ENCODE results near the gene ZNF44.

The ZNF44 gene

DNA sequence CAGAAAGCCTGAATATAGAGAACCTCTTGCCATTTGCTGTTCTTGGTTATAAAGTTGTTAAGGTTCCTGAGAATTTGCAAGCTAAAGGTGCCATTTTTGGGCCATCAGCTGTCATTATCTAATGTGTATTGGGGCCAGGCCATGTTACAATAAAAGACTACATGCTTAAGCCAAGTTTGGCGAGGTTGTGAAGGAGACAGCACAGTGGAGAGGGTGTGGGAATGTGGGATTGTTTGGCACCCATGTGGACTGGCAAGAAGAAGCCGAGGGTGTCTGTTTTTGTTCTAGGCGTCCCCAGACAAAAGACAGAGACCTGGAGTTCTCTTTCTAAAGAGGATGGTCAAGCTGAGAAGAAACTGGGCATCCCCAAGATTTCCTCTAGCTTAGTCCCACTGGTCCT, 64.7 kb downstream of the ZNF44 start:
- no peak for ATAC-seq
- Mint-ChIP-seq H3K36me3 (no peaks in the 10 kb centered on the region), H3K9me3 (peaks cover 27% of the 10 kb centered on the region), H3K4me1 (no peaks in the 10 kb centered on the region), H3K4me3 (no peak overlapping the region), H3K27ac (no peak overlapping the region)
- DNase-seq (ENCODE audit: low spot score in 2 of 2) = no peak

DNA sequence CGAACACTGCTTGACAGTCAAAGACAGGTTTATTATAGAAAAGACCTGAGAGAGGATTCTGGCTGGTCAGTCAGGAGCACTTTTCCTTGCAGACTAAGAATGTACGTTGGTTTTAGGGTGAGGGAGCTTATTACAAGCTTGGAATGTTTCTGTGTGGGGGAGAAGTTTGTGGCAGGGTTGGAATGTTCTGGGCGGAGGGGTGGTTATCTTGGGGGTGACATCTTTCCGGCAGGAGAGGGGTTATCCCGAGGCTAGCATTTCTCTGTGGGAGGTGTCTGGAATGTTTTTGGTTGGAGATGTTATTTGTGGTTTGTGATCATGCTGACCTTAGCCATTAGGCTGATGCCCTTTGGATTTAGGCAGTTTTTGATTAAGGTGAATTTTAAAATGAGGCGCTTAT, 70.0 kb downstream of the ZNF44 start:
- Mint-ChIP-seq H3K36me3 (no peaks in the 10 kb centered on the region), H3K4me1 (no peaks in the 10 kb centered on the region), H3K4me3 (no peak overlapping the region), H3K27ac (no peak overlapping the region), H3K9me3 (peaks cover 4% of the 10 kb centered on the region)
- DNase-seq (ENCODE audit: low spot score in 2 of 2) (no peak), ATAC-seq (no peak)

DNA sequence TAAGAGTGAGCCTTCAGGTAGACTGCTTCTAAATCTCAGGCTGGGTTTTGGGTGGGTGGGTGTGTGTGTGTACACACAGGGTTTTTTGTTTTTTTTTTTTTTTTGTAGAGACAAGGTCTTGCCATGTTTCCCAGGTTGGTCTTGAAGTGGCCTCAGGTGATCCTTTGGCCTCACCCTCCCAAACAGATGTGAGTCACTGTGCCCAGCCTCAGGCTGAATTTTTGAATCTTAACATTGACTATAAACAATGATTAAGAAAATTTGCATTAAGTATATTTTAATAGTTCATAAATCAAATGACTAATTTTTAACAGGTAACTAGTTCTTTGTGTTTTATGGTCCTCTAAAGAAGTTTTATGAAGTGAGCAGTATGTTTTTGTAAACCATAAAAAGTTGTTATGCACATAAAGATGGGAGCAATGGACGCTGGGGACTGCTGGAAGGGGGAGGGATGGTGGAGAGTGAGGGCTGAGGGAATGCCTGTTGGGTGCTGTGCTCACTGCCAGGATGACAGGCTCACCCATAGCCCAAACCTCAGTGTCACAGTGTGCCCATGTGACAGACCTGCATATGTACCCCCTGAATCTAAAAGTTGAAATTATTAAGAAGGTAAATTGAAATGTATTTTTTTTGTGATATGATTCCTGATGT, 71.6 kb downstream of the ZNF44 start:
- DNase-seq (ENCODE audit: low spot score in 2 of 2) (no peak), ATAC-seq (no peak)
- Mint-ChIP-seq H3K27ac (no peak overlapping the region), H3K9me3 (peaks cover 10% of the 10 kb centered on the region), H3K4me1 (no peaks in the 10 kb centered on the region), H3K4me3 (no peak overlapping the region), H3K36me3 (no peaks in the 10 kb centered on the region)
